ENCODE data around the gene AKAP8L.

The AKAP8L gene

DNA sequence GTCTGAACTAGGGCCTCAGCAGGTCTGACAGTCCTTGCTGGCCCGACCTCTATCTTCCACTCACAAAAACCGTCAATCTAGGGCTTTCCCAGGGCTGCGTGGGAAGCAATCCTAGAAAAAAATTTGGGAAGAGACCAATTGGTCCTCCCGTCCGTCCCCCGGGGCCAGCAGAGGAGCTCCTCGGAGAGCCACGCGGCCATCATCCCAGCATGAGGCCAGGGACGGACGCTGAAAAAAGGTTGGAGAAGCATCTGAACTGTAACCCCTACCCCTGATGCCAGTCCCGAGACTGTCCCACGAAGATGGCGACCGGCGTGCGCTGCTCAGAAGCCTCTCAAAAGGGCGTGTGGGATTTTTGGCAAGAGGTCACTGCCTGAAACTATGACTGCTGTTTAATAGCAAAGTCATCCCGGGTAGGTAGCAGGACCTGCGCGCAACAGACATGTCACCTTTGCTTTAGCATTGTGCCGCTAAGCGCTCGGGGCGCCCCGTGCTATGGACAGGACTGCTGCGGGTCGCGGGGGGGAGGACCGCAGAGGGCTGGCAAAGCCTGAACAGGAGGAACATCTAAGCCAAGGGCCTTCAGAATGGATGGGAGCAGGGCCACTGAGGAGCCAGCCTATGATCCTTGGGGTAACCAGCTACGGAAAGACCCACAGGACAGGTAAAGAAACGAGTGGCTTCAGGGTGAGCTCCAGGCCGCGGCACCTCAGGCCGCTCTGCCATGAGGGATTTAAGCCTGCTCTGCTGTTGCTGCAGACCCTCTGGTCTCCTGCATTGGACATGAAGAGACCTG, 49.8 kb downstream of the AKAP8L start:
- no peak for TF ChIP-seq CTCF (IDR thresholded peaks at IDR 0.05)

DNA sequence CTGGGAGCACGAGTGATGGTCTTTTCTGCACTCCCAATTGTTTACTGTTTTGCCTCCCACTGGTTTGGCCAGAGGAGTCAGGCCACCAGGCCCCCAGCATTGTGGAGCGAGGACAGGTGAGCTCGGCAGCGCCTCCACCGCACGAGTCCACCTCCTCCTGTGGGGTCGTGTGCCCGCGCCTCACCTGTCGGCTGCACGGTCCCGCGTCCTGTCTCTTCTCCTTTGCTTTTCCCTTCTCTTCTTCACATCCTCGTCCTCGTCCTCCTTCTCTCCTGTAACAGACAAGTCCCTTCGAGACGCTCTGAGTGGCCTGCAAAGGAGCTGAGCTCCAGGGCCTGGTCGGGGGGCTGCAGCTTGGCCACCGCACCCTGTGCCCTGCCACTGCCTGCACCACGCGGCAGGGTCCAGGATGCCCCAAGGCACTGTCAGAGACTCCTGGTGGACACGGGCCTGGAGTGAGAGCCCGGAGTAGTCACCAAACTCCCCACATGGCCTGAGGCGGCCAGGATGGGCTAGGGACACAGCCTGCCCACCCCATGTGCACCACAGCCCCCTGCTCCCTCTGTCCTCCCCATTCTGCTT, 50.6 kb downstream of the AKAP8L start:
- no peak for TF ChIP-seq CTCF (IDR thresholded peaks at IDR 0.05)

DNA sequence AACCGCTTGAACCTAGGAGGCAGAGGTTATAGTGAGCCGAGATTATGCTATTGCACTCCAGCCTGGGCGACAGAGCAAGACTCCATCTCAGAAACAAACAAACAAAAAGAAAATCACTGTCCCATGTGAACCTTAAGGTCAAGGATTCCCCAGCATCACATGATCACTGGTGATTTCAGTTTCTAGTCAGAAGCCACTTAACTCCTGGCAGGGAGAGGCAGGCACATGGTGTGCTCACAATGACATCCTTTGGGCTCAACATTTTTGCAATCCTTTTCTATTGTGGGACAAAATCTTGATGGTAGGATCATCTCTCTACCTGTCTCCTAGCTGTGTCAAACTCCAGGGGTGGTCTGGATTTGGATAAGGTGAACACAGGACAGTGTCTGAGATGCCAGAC, 51.3 kb downstream of the AKAP8L start:
- TF ChIP-seq CTCF (IDR thresholded peaks at IDR 0.05), result no peak

DNA sequence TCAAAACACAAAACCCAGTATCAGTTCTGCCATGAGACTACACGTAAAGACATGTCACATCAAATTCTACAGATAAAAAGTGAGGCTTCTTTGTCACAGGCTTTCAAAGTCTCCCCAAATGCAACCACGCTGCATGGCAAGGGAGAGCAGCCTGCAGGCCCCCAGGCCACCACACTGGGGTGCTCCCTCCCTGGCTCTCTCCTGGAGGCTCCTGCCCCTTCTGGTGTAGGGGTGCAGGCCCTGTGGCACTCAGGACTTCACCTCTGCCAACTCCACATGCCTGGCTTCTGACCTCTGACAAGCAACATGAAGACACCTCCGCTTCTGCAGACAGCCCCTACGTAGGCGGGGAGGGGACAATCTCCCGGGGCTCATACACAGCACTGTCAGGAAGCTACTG, 53.5 kb downstream of the AKAP8L start:
- TF ChIP-seq CTCF (IDR thresholded peaks at IDR 0.05), result no peak

GRCh38 chr19:15358918-15359317, 59.9 kb downstream of the AKAP8L start:
- TF ChIP-seq CTCF (IDR thresholded peaks at IDR 0.05), result no peak

DNA sequence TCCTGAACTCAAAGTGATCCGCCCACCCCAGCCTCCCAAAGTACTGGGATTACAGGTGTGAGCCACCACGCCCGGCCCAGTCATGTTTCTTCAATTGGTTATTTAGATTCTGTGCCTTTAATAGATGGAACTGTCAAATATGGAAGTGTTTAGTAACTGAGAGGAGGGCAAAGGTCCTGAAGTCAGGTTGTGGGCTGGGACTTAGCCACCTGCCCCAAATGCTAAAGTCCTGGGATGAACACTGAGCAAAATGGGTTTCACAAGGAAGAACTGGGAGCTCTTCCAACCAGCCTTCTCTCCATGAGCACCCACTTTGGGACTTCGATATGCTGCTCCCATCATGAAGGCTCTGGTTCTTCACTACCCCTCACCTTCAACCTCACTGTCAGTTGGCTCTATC, 60.9 kb downstream of the AKAP8L start:
- no peak for TF ChIP-seq CTCF (IDR thresholded peaks at IDR 0.05)

GRCh38 chr19:15354566-15355296, 64.1 kb downstream of the AKAP8L start:
- no peak for TF ChIP-seq CTCF (IDR thresholded peaks at IDR 0.05)

Measured in LNCAP (cell line).